Mesenteric fat pad (tissue), 1 donor: ENCODE data around the gene ZNF695. TPM values are rescaled to one million over a fixed set of nuclear protein-coding genes. Genes with fewer than 3 reads are reported as not detected.

Source experiments
- DNase-seq: peaks from one replicate; pipeline ENCODE4 v3.0.0-alpha.2; 2020; ENCODE audit warnings: low spot score
- total RNA-seq: library from RNA; stranded (reverse); fragmentation: NEBNext Ultra II Directional; extraction: Animal tissue kit (Norgen Biotek cat#: 25700); gene quantifications from one replicate; pipeline ENCODE4 v1.2.1, GENCODE V29; 2021
- donor health status: DM: yes; HTN: yes; CAD: no.

Gene ZNF695
- total RNA-seq, 1 donor from 2014 or later, result not detected

- DNase-seq, result no peak
These were observed 47.7 kb downstream of the ZNF695 start for GRCh38 chr1:246959944-246960693.

GRCh38 chr1:246954126-246954525 lies 53.7 kb downstream of the ZNF695 start:
- no peak for DNase-seq

GRCh38 chr1:246951413-246951812 lies 56.4 kb downstream of the ZNF695 start:
- DNase-seq, result no peak

DNA sequence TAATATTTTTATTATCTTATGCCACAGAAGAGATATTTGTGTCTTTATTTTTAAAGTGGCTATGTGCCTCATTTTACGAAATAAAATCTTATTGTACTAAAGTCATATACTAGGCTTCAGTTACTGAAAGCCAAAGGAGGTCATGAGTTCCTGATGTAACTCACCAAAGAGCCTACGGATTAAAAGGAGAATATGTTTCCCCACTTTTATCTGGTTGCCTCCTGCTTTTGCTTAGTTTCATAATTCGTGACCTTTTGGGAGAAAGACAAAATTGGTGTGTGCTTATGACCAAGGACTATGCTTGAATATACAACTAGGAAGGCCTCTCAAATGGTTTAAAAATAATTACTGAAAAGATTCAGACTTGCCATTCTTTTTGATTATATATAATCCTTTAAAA lies 57.9 kb downstream of the ZNF695 start:
- DNase-seq, result no peak

DNA sequence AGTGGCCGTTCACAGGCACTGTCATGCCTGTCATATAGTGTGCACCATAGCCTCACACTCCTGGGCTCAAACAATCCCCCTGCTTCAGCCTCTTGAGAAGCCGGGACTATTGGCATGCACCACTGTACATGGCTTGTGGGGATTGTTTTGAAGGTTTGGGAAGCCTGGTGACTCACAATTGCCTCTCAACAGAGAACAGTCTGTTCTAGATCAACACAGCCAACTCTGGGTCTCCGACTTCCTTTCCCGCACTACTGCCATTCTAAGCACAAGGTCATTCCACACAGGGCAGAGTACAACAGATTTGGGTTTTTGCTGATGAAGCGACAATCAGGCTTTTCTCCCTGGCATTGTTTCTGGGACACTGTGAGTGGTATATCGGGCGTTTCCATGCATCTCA lies 60.6 kb downstream of the ZNF695 start:
- DNase-seq, result no peak

- no peak for DNase-seq
These were observed 61.5 kb downstream of the ZNF695 start for GRCh38 chr1:246946366-246946765.

Other genes with a start within 250 kb of the ZNF695 start
- 38.8 TPM for gene AHCTF1, start 76.1 kb downstream of the ZNF695 start, total RNA-seq
- 2.8 TPM for gene ZNF670, start 70.8 kb upstream of the ZNF695 start, total RNA-seq
- 7.7 TPM for gene ZNF669, start 96.3 kb upstream of the ZNF695 start, total RNA-seq
- gene ZNF124, start 164.0 kb upstream of the ZNF695 start, total RNA-seq, result 17.7 TPM
- gene VN1R5, start 248.0 kb upstream of the ZNF695 start, total RNA-seq, result not detected